ENCODE measurements around the gene RPS6KA2. TPM values are rescaled to one million over a fixed set of nuclear protein-coding genes. Genes with fewer than 3 reads are reported as not detected.

The RPS6KA2 gene
- total RNA-seq, 2 donors from 2014 or later: 59.5 to 75.4 TPM

GRCh38 chr6:166411271-166411670 lies 215.8 kb downstream of the RPS6KA2 start:
- peaks cover 5% of the 10 kb centered on the region for H3K36me3 ChIP-seq
- ATAC-seq (ENCODE audit: insufficient number of reproducible peaks, low FRiP score, low read depth): no peak
- H3K4me1 ChIP-seq (ENCODE audit: control insufficient read depth in 1 of 2, low read depth in 2 of 2): no peaks in the 10 kb centered on the region
- no peak overlapping the region for H3K4me3 ChIP-seq
- H3K9me3 ChIP-seq: no peaks in the 10 kb centered on the region
- no peak overlapping the region for H3K27ac ChIP-seq
- DNase-seq (ENCODE audit: low spot score): no peak
- TF ChIP-seq, protein P1, sequence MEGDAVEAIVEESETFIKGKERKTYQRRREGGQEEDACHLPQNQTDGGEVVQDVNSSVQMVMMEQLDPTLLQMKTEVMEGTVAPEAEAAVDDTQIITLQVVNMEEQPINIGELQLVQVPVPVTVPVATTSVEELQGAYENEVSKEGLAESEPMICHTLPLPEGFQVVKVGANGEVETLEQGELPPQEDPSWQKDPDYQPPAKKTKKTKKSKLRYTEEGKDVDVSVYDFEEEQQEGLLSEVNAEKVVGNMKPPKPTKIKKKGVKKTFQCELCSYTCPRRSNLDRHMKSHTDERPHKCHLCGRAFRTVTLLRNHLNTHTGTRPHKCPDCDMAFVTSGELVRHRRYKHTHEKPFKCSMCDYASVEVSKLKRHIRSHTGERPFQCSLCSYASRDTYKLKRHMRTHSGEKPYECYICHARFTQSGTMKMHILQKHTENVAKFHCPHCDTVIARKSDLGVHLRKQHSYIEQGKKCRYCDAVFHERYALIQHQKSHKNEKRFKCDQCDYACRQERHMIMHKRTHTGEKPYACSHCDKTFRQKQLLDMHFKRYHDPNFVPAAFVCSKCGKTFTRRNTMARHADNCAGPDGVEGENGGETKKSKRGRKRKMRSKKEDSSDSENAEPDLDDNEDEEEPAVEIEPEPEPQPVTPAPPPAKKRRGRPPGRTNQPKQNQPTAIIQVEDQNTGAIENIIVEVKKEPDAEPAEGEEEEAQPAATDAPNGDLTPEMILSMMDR (IDR thresholded peaks at IDR 0.05): no peak
- H3K27me3 ChIP-seq (replicated peaks; ENCODE audit: insufficient read depth): no peaks in the 10 kb centered on the region

GRCh38 chr6:166410426-166410935 lies 216.6 kb downstream of the RPS6KA2 start:
- no peak overlapping the region for H3K4me3 ChIP-seq
- H3K27me3 ChIP-seq (replicated peaks; ENCODE audit: insufficient read depth): no peaks in the 10 kb centered on the region
- ATAC-seq (ENCODE audit: insufficient number of reproducible peaks, low FRiP score, low read depth) (no peak), DNase-seq (ENCODE audit: low spot score) (no peak)
- TF ChIP-seq, protein P1 (IDR thresholded peaks at IDR 0.05): no peak
- H3K36me3 ChIP-seq: peaks cover 5% of the 10 kb centered on the region
- H3K4me1 ChIP-seq (ENCODE audit: control insufficient read depth in 1 of 2, low read depth in 2 of 2): no peaks in the 10 kb centered on the region
- H3K9me3 ChIP-seq: no peaks in the 10 kb centered on the region
- H3K27ac ChIP-seq: no peak overlapping the region

GRCh38 chr6:166408936-166409755 lies 217.9 kb downstream of the RPS6KA2 start:
- Histone ChIP-seq H3K9me3 (no peaks in the 10 kb centered on the region), H3K4me3 (no peak overlapping the region), H3K27me3 (replicated peaks; ENCODE audit: insufficient read depth) (no peaks in the 10 kb centered on the region), H3K4me1 (ENCODE audit: control insufficient read depth in 1 of 2, low read depth in 2 of 2) (no peaks in the 10 kb centered on the region), H3K36me3 (peaks cover 5% of the 10 kb centered on the region), H3K27ac (no peak overlapping the region)
- TF ChIP-seq, protein P1 (IDR thresholded peaks at IDR 0.05): no peak
- DNase-seq (ENCODE audit: low spot score) (no peak), ATAC-seq (ENCODE audit: insufficient number of reproducible peaks, low FRiP score, low read depth) (no peak)

DNA sequence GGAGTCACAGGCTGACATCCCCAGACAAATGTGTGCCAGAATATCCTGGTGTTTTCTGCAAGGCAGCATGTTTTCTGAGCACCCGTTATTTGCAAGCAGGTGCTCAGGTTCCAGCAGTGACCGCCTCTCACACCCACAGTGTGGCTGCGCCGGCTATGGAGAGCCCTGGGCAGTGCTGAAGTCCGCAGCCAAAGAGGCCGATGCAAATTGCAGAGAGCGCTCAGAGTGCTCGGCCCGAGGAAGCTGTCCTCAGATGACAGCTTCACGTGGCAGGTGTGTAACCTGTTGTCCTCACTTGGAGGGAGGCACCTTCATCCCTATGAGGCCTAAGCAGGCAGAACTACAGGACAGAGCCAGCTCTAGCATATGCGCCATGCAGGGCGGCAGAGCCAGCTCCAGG lies 220.9 kb downstream of the RPS6KA2 start:
- Histone ChIP-seq H3K36me3 (no peaks in the 10 kb centered on the region), H3K27ac (no peak overlapping the region), H3K27me3 (replicated peaks; ENCODE audit: insufficient read depth) (no peaks in the 10 kb centered on the region), H3K4me1 (ENCODE audit: control insufficient read depth in 1 of 2, low read depth in 2 of 2) (no peaks in the 10 kb centered on the region), H3K4me3 (no peak overlapping the region), H3K9me3 (no peaks in the 10 kb centered on the region)
- TF ChIP-seq, protein P1 (IDR thresholded peaks at IDR 0.05): no peak
- DNase-seq (ENCODE audit: low spot score) (no peak), ATAC-seq (ENCODE audit: insufficient number of reproducible peaks, low FRiP score, low read depth) (no peak)

DNA sequence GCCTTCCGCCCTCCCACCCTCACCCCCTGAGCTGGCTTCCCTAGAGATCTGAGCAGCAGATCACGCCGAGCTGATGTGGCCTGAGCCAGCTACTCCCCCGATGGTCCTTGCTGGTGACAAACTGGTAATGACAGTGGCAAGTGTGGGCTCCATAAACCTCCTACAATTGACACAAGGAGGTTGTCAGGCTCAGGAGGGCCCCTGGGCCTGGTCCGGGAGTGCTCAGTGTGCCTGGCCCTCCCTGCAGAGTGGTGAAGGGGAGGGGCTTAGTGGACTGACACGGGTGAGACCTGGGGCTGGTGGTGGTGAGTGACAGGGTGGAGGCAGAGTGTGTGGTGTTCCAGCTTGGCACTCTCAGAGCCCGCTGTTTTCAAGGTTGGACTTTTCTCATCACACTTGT lies 221.7 kb downstream of the RPS6KA2 start:
- H3K27ac ChIP-seq: no peak overlapping the region
- H3K4me3 ChIP-seq: no peak overlapping the region
- no peaks in the 10 kb centered on the region for H3K4me1 ChIP-seq (ENCODE audit: control insufficient read depth in 1 of 2, low read depth in 2 of 2)
- no peaks in the 10 kb centered on the region for H3K36me3 ChIP-seq
- H3K27me3 ChIP-seq (replicated peaks; ENCODE audit: insufficient read depth): no peaks in the 10 kb centered on the region
- no peak for ATAC-seq (ENCODE audit: insufficient number of reproducible peaks, low FRiP score, low read depth)
- TF ChIP-seq, protein P1 (IDR thresholded peaks at IDR 0.05): no peak
- H3K9me3 ChIP-seq: no peaks in the 10 kb centered on the region
- DNase-seq (ENCODE audit: low spot score): no peak
